Parathyroid adenoma (tissue), 2 donors: ENCODE data around the gene ECHDC1.

ENCODE experiments used
- H2AFZ ChIP-seq: fragments of 300-600 bp; sonication (generic); one replicate; pipeline ENCODE4 v1.7.0; 2017; ENCODE audit warnings: antibody characterized with exemption, mild to moderate bottlenecking
- H3K27ac ChIP-seq: fragments of 300-600 bp; sonication (generic); one replicate; pipeline ENCODE4 v1.7.0; 2017
- H3K27me3 ChIP-seq: fragments of 300-600 bp; sonication (generic); one replicate; pipeline ENCODE4 v1.7.0; 2017; ENCODE audit warnings: low read length; ENCODE audit not compliant: control insufficient read depth, insufficient read depth
- H3K36me3 ChIP-seq: fragments of 300-600 bp; sonication (generic); one replicate; pipeline ENCODE4 v1.7.0; 2017; ENCODE audit warnings: low read length; ENCODE audit not compliant: control insufficient read depth, insufficient read depth
- H3K4me1 ChIP-seq: fragments of 300-600 bp; sonication (generic); one replicate; pipeline ENCODE4 v1.7.0; 2017; ENCODE audit warnings: control low read depth
- H3K4me2 ChIP-seq: fragments of 300-600 bp; sonication (generic); one replicate; pipeline ENCODE4 v1.7.0; 2017; ENCODE audit warnings: low read length
- H3K4me3 ChIP-seq: fragments of 300-600 bp; sonication (generic); one replicate; pipeline ENCODE4 v1.7.0; 2017; ENCODE audit warnings: low read depth, low read length
- H3K79me2 ChIP-seq: fragments of 300-600 bp; sonication (generic); one replicate; pipeline ENCODE4 v1.7.0; 2017; ENCODE audit warnings: control low read depth
- H3K9ac ChIP-seq: fragments of 300-600 bp; sonication (generic); one replicate; pipeline ENCODE4 v1.7.0; 2017; ENCODE audit warnings: mild to moderate bottlenecking
- H3K9me3 ChIP-seq: fragments of 300-600 bp; sonication (generic); one replicate; pipeline ENCODE4 v1.7.0; 2017; ENCODE audit warnings: low read length; ENCODE audit not compliant: control insufficient read depth
- TF ChIP-seq, protein P1 (sequence below): fragments of 300-600 bp; sonication (generic); IDR thresholded peaks from one replicate; pipeline ENCODE4 v1.7.0; 2017; ENCODE audit warnings: antibody characterized with exemption, mild to moderate bottlenecking
- donor health status: primary hyperparathyroidism.

Gene ECHDC1

DNA sequence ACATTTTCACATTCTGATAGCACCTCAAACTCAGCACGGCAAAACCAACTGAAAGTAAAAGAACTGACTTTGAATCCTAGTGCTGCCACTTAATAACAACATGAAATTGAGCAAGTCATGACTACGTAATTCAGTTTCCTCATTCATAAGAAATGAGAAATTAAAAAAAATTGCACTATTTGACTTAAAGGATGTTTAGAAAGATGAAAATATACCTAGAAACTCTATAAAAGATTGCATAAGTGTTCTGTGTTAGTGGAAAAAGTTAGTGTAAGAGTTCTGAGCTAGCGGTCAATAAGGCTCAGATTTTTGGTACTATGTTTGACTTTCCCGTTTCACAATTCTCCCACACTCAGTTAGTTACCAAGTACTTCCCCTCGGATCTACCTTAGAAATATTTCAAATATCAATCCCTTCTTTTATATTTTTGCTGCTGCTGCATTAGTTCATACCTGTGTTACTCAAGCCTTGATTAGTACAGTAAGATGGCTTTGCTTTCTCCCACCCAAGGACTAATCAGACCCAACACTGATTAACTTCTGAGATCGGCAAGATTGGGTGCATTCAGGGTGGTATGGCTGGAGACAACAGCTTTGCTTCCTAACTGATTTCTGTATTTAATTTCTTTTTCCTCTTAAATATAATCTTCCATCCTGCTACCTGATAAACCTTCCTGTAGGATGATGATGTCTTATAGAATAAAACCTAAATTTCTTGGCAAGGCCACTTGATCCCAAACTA is 25.9 kb downstream of the ECHDC1 start:
- Histone ChIP-seq H3K4me1 (no peaks in the 10 kb centered on the region), H3K4me2 (no peak overlapping the region), H3K9me3 (no peaks in the 10 kb centered on the region), H3K27me3 (no peaks in the 10 kb centered on the region), H3K4me3 (no peak overlapping the region), H3K9ac (no peak overlapping the region), H3K27ac (no peak overlapping the region), H3K79me2 (no peaks in the 10 kb centered on the region), H3K36me3 (no peaks in the 10 kb centered on the region), H2AFZ (no peak overlapping the region)
- TF ChIP-seq, protein P1, sequence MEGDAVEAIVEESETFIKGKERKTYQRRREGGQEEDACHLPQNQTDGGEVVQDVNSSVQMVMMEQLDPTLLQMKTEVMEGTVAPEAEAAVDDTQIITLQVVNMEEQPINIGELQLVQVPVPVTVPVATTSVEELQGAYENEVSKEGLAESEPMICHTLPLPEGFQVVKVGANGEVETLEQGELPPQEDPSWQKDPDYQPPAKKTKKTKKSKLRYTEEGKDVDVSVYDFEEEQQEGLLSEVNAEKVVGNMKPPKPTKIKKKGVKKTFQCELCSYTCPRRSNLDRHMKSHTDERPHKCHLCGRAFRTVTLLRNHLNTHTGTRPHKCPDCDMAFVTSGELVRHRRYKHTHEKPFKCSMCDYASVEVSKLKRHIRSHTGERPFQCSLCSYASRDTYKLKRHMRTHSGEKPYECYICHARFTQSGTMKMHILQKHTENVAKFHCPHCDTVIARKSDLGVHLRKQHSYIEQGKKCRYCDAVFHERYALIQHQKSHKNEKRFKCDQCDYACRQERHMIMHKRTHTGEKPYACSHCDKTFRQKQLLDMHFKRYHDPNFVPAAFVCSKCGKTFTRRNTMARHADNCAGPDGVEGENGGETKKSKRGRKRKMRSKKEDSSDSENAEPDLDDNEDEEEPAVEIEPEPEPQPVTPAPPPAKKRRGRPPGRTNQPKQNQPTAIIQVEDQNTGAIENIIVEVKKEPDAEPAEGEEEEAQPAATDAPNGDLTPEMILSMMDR = no peak

DNA sequence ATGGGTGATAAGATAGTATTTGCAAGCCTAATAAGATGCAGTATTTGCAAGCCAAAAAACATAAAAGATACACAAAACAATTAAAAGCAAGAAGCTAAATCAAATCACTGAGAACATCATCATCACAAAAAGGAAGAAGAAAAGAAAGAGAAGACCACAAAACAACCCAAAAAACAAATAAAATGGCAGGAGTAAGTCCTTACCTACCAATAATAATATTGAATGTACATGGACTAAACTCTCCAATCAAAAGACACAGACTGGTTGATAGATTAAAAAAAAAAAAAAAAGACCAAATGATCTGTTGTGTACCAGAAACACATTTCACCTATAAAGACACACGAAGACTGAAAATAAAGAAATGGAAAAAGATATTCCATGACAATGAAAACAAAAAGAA is 37.7 kb downstream of the ECHDC1 start:
- Histone ChIP-seq H3K9ac (no peak overlapping the region), H3K27me3 (no peaks in the 10 kb centered on the region), H3K4me3 (no peak overlapping the region), H3K4me1 (no peaks in the 10 kb centered on the region), H2AFZ (no peak overlapping the region), H3K36me3 (no peaks in the 10 kb centered on the region), H3K79me2 (peaks cover under 1% of the 10 kb centered on the region), H3K9me3 (no peaks in the 10 kb centered on the region), H3K4me2 (no peak overlapping the region), H3K27ac (no peak overlapping the region)
- TF ChIP-seq, protein P1 = no peak

DNA sequence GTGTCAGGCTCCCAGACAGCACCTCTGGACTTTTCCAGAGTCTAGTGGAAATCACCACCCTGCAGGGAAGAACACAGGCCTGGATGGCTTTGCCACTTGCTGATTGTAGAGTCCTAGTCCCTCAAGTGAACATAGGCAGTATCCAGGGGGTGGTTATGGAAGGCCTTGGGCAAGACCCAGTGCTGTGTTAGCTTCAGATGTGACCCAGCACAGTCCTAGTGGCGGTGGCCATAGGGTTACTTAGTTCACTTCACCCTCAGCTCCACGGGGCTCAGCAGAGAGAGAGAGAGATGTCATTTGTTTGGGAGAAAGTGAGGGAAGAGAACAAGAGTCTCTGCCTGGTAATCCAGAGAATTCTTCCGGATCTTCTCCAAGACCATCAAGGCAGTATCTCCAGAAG is 39.5 kb downstream of the ECHDC1 start:
- TF ChIP-seq, protein P1 = no peak
- no peak overlapping the region for H3K9ac ChIP-seq

DNA sequence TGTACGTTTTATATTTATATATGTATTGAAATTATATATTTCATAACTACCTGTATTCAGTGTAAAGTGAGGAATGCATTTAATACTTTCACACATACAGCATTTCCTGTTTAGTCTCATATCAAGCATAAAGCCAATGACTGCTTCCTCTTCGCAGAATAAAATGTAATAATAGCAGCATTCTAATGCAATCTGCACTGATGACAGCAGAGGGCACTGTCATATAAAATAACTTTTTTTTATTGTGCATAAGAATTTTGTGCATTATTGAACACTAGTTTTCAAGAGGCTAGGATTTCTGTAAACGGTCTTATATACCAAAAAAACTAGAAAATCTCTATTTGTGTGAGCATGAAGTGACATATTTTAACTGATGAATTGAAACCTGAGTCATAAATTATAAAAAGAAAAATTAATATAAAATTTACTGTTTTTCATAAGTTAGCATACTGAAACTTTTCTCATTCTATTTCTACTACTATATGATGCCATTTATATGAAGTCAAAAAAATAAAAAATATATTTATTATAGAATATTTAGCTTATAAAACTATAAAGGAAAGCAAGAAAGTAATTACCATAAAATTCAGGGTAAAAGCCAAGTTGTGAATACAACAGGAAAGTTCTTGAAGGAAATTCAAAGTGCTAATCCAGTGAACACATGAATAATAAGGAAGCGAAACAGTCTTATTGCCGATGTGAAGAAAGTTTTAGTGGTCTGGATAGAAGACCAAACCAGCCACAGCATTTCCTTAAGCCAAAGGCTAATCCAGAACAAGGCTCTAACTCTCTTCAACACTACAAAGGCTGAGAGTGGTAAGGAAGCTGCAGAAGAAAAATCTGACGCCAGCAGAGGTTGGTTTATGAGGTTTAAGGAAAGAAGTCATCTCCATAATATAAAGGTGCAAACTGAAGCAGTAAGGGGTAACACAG is 40.4 kb downstream of the ECHDC1 start:
- H3K9ac ChIP-seq = no peak overlapping the region

More for the DNA sequence above, 39.5 kb downstream of the ECHDC1 start:
- Histone ChIP-seq H3K27me3 (no peaks in the 10 kb centered on the region), H3K4me1 (no peaks in the 10 kb centered on the region), H3K36me3 (no peaks in the 10 kb centered on the region), H3K4me2 (no peak overlapping the region), H2AFZ (no peak overlapping the region), H3K4me3 (no peak overlapping the region), H3K27ac (no peak overlapping the region), H3K79me2 (no peaks in the 10 kb centered on the region), H3K9me3 (no peaks in the 10 kb centered on the region)

More for the DNA sequence above, 40.4 kb downstream of the ECHDC1 start:
- Histone ChIP-seq H3K79me2 (no peaks in the 10 kb centered on the region), H3K4me2 (no peak overlapping the region), H3K9me3 (no peaks in the 10 kb centered on the region), H3K4me1 (no peaks in the 10 kb centered on the region), H3K36me3 (no peaks in the 10 kb centered on the region), H3K27ac (no peak overlapping the region), H3K27me3 (no peaks in the 10 kb centered on the region), H3K4me3 (no peak overlapping the region), H2AFZ (no peak overlapping the region)
- TF ChIP-seq, protein P1 = peak; percentile 59
